ENCODE results near the gene SLC44A3.
A peak's percentile ranks its signal among the peaks of the same experiment; 100 is the strongest.

Gene SLC44A3

DNA sequence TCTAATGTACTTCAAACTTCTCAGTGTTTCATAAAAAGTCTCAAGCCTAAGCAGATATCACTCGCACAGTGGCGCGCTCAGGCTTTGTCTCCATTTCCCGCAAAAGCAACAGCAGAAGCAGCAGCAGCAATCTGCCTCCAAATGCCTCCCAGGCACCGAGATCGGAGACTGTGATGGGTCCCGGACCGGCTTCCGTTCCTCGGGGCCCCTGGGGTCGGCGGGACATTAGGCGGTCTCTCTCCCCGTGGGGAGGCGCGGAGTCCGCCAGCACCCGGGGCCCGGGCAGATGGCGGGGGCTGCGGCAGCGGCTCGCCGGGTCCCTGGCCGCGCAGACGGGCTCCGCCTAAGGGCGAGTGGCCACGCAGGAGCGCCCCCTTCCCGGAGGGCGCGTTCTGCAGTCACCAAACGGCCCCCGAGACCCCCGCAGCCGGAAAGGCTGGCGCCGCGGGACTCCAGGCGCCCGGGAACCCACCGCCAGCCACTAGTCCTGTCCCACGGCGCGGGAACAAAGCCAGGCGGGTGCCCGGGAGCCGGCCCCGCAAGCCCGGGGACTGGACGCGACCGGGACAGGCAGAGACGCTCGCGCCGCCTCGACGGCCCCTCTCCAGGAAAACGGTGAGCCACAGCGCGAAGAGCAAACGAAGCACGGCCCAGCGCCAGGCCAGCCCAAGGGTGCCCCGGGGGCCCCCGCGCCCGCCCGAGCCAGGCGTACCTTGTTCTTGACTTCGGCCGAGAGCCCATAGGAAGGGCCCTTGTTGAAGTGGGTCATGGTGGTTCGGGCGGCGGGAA lies 106.2 kb downstream of the SLC44A3 start (continued):
- TF ChIP-seq, protein P1, sequence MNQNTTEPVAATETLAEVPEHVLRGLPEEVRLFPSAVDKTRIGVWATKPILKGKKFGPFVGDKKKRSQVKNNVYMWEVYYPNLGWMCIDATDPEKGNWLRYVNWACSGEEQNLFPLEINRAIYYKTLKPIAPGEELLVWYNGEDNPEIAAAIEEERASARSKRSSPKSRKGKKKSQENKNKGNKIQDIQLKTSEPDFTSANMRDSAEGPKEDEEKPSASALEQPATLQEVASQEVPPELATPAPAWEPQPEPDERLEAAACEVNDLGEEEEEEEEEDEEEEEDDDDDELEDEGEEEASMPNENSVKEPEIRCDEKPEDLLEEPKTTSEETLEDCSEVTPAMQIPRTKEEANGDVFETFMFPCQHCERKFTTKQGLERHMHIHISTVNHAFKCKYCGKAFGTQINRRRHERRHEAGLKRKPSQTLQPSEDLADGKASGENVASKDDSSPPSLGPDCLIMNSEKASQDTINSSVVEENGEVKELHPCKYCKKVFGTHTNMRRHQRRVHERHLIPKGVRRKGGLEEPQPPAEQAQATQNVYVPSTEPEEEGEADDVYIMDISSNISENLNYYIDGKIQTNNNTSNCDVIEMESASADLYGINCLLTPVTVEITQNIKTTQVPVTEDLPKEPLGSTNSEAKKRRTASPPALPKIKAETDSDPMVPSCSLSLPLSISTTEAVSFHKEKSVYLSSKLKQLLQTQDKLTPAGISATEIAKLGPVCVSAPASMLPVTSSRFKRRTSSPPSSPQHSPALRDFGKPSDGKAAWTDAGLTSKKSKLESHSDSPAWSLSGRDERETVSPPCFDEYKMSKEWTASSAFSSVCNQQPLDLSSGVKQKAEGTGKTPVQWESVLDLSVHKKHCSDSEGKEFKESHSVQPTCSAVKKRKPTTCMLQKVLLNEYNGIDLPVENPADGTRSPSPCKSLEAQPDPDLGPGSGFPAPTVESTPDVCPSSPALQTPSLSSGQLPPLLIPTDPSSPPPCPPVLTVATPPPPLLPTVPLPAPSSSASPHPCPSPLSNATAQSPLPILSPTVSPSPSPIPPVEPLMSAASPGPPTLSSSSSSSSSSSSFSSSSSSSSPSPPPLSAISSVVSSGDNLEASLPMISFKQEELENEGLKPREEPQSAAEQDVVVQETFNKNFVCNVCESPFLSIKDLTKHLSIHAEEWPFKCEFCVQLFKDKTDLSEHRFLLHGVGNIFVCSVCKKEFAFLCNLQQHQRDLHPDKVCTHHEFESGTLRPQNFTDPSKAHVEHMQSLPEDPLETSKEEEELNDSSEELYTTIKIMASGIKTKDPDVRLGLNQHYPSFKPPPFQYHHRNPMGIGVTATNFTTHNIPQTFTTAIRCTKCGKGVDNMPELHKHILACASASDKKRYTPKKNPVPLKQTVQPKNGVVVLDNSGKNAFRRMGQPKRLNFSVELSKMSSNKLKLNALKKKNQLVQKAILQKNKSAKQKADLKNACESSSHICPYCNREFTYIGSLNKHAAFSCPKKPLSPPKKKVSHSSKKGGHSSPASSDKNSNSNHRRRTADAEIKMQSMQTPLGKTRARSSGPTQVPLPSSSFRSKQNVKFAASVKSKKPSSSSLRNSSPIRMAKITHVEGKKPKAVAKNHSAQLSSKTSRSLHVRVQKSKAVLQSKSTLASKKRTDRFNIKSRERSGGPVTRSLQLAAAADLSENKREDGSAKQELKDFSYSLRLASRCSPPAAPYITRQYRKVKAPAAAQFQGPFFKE (tag by site-specific recombination; IDR thresholded peaks at IDR 0.05; ENCODE audit: borderline replicate concordance) = no peak
- TF ChIP-seq, protein P2, sequence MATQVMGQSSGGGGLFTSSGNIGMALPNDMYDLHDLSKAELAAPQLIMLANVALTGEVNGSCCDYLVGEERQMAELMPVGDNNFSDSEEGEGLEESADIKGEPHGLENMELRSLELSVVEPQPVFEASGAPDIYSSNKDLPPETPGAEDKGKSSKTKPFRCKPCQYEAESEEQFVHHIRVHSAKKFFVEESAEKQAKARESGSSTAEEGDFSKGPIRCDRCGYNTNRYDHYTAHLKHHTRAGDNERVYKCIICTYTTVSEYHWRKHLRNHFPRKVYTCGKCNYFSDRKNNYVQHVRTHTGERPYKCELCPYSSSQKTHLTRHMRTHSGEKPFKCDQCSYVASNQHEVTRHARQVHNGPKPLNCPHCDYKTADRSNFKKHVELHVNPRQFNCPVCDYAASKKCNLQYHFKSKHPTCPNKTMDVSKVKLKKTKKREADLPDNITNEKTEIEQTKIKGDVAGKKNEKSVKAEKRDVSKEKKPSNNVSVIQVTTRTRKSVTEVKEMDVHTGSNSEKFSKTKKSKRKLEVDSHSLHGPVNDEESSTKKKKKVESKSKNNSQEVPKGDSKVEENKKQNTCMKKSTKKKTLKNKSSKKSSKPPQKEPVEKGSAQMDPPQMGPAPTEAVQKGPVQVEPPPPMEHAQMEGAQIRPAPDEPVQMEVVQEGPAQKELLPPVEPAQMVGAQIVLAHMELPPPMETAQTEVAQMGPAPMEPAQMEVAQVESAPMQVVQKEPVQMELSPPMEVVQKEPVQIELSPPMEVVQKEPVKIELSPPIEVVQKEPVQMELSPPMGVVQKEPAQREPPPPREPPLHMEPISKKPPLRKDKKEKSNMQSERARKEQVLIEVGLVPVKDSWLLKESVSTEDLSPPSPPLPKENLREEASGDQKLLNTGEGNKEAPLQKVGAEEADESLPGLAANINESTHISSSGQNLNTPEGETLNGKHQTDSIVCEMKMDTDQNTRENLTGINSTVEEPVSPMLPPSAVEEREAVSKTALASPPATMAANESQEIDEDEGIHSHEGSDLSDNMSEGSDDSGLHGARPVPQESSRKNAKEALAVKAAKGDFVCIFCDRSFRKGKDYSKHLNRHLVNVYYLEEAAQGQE (tag by site-specific recombination; IDR thresholded peaks at IDR 0.05) = 0 out of 2 replicates have a peak, but pooled peaks have one; percentile 34
- TF ChIP-seq, protein P3, sequence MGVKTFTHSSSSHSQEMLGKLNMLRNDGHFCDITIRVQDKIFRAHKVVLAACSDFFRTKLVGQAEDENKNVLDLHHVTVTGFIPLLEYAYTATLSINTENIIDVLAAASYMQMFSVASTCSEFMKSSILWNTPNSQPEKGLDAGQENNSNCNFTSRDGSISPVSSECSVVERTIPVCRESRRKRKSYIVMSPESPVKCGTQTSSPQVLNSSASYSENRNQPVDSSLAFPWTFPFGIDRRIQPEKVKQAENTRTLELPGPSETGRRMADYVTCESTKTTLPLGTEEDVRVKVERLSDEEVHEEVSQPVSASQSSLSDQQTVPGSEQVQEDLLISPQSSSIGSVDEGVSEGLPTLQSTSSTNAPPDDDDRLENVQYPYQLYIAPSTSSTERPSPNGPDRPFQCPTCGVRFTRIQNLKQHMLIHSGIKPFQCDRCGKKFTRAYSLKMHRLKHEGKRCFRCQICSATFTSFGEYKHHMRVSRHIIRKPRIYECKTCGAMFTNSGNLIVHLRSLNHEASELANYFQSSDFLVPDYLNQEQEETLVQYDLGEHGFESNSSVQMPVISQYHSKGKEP (tag by site-specific recombination; IDR thresholded peaks at IDR 0.05) = 0 out of 2 replicates have a peak, but pooled peaks have one; percentile 20
- TF ChIP-seq, protein P4, sequence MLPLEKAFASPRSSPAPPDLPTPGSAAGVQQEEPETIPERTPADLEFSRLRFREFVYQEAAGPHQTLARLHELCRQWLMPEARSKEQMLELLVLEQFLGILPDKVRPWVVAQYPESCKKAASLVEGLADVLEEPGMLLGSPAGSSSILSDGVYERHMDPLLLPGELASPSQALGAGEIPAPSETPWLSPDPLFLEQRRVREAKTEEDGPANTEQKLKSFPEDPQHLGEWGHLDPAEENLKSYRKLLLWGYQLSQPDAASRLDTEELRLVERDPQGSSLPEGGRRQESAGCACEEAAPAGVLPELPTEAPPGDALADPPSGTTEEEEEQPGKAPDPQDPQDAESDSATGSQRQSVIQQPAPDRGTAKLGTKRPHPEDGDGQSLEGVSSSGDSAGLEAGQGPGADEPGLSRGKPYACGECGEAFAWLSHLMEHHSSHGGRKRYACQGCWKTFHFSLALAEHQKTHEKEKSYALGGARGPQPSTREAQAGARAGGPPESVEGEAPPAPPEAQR (tag by site-specific recombination; IDR thresholded peaks at IDR 0.05) = no peak
- TF ChIP-seq ZNF274 (IDR thresholded peaks at IDR 0.05; ENCODE audit: low read length) = no peak
- TF ChIP-seq ZNF274 (tag by site-specific recombination; IDR thresholded peaks at IDR 0.05; ENCODE audit: borderline replicate concordance) = no peak
- no peak; the same call in 1 of the 2 replicates for TF ChIP-seq ZNF23 (tag by site-specific recombination; IDR thresholded peaks at IDR 0.05; ENCODE audit: borderline replicate concordance)
- TF ChIP-seq, protein P5, sequence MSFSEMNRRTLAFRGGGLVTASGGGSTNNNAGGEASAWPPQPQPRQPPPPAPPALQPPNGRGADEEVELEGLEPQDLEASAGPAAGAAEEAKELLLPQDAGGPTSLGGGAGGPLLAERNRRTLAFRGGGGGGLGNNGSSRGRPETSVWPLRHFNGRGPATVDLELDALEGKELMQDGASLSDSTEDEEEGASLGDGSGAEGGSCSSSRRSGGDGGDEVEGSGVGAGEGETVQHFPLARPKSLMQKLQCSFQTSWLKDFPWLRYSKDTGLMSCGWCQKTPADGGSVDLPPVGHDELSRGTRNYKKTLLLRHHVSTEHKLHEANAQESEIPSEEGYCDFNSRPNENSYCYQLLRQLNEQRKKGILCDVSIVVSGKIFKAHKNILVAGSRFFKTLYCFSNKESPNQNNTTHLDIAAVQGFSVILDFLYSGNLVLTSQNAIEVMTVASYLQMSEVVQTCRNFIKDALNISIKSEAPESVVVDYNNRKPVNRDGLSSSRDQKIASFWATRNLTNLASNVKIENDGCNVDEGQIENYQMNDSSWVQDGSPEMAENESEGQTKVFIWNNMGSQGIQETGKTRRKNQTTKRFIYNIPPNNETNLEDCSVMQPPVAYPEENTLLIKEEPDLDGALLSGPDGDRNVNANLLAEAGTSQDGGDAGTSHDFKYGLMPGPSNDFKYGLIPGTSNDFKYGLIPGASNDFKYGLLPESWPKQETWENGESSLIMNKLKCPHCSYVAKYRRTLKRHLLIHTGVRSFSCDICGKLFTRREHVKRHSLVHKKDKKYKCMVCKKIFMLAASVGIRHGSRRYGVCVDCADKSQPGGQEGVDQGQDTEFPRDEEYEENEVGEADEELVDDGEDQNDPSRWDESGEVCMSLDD (tag by site-specific recombination; IDR thresholded peaks at IDR 0.05) = no peak
- TF ChIP-seq, protein P6, sequence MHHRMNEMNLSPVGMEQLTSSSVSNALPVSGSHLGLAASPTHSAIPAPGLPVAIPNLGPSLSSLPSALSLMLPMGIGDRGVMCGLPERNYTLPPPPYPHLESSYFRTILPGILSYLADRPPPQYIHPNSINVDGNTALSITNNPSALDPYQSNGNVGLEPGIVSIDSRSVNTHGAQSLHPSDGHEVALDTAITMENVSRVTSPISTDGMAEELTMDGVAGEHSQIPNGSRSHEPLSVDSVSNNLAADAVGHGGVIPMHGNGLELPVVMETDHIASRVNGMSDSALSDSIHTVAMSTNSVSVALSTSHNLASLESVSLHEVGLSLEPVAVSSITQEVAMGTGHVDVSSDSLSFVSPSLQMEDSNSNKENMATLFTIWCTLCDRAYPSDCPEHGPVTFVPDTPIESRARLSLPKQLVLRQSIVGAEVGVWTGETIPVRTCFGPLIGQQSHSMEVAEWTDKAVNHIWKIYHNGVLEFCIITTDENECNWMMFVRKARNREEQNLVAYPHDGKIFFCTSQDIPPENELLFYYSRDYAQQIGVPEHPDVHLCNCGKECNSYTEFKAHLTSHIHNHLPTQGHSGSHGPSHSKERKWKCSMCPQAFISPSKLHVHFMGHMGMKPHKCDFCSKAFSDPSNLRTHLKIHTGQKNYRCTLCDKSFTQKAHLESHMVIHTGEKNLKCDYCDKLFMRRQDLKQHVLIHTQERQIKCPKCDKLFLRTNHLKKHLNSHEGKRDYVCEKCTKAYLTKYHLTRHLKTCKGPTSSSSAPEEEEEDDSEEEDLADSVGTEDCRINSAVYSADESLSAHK (tag by site-specific recombination; IDR thresholded peaks at IDR 0.05) = no peak
- TF ChIP-seq ZNF510 (tag by site-specific recombination; IDR thresholded peaks at IDR 0.05; ENCODE audit: insufficient replicate concordance) = no peak
- TF ChIP-seq SP3 (tag by site-specific recombination; IDR thresholded peaks at IDR 0.05) = no peak
- no peak for TF ChIP-seq MEIS1 (CRISPR knock-in tag; IDR thresholded peaks at IDR 0.05; ENCODE audit: borderline replicate concordance)
- TF ChIP-seq ZNF555 (tag by site-specific recombination; conservative IDR thresholded peaks at IDR 0.05) = no peak
- no peak for TF ChIP-seq YY1 (tag by site-specific recombination; IDR thresholded peaks at IDR 0.05)
- no peak for TF ChIP-seq SCRT1 (tag by site-specific recombination; IDR thresholded peaks at IDR 0.05; ENCODE audit: borderline replicate concordance)
- no peak for TF ChIP-seq ZNF146 (tag by site-specific recombination; IDR thresholded peaks at IDR 0.05)
- TF ChIP-seq, protein P7, sequence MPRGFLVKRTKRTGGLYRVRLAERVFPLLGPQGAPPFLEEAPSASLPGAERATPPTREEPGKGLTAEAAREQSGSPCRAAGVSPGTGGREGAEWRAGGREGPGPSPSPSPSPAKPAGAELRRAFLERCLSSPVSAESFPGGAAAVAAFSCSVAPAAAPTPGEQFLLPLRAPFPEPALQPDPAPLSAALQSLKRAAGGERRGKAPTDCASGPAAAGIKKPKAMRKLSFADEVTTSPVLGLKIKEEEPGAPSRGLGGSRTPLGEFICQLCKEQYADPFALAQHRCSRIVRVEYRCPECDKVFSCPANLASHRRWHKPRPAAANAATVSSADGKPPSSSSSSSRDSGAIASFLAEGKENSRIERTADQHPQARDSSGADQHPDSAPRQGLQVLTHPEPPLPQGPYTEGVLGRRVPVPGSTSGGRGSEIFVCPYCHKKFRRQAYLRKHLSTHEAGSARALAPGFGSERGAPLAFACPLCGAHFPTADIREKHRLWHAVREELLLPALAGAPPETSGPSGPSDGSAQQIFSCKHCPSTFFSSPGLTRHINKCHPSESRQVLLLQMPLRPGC (tag by site-specific recombination; IDR thresholded peaks at IDR 0.05) = no peak
- TF ChIP-seq ZNF366 (tag by site-specific recombination; conservative IDR thresholded peaks at IDR 0.05) = no peak
